Subcutaneous adipose tissue (tissue), 4 donors: ENCODE measurements around the gene OR13G1. TPM values are rescaled to one million over a fixed set of nuclear protein-coding genes. Genes with fewer than 3 reads are reported as not detected.

ENCODE experiments used
- CTCF ChIP-seq: fragments of 450-650 bp; IDR thresholded peaks from one replicate; pipeline ENCODE4 v1.5.1; 2016; ENCODE audit warnings: low read depth, mild to moderate bottlenecking, control low read depth, antibody characterized with exemption, moderate library complexity
- total RNA-seq, 4 donors: library from RNA; depleted of rRNA; stranded (reverse); fragments of >200 nt; gene quantifications; one replicate each; pipeline ENCODE4 v1.1.0, GENCODE V29; 2016

Gene OR13G1
- total RNA-seq, 4 donors from 2014 or later = not detected

GRCh38 chr1:247669225-247669624 lies 10.3 kb downstream of the OR13G1 start:
- no peak for TF ChIP-seq CTCF

GRCh38 chr1:247656221-247656875 lies 23.2 kb downstream of the OR13G1 start:
- TF ChIP-seq CTCF = no peak

- TF ChIP-seq CTCF = no peak
These were observed 26.5 kb downstream of the OR13G1 start for GRCh38 chr1:247653040-247653439.

GRCh38 chr1:247647864-247648263 lies 31.7 kb downstream of the OR13G1 start:
- no peak for TF ChIP-seq CTCF

- no peak for TF ChIP-seq CTCF
These were observed 32.7 kb downstream of the OR13G1 start for GRCh38 chr1:247646867-247647266.

GRCh38 chr1:247642742-247643141 lies 36.8 kb downstream of the OR13G1 start:
- TF ChIP-seq CTCF = no peak

GRCh38 chr1:247639381-247639981 lies 40.1 kb downstream of the OR13G1 start:
- TF ChIP-seq CTCF = no peak
